Adipocyte (in vitro differentiated cells): ENCODE measurements around the gene UBE2O.
A peak's percentile ranks its signal among the peaks of the same experiment; 100 is the strongest.

Source experiments
- DNase-seq: peaks from one replicate; pipeline ENCODE4 v3.0.0-alpha.2; 2015; ENCODE audit warnings: low read depth
- H3K27me3 ChIP-seq: replicated peaks from 2 replicates; pipeline ENCODE4 v1.7.0; 2013; ENCODE audit warnings: mild to moderate bottlenecking, low read length, moderate library complexity; ENCODE audit not compliant: control insufficient read depth, insufficient read depth
- H3K36me3 ChIP-seq: 2 replicates; pipeline ENCODE4 v1.7.0; 2013; ENCODE audit warnings: low read length, mild to moderate bottlenecking, moderate library complexity; ENCODE audit not compliant: control insufficient read depth, insufficient read depth, severe bottlenecking
- H3K4me1 ChIP-seq: 2 replicates; pipeline ENCODE4 v1.7.0; 2013; ENCODE audit warnings: mild to moderate bottlenecking, low read length, moderate library complexity; ENCODE audit not compliant: control insufficient read depth, insufficient read depth
- H3K4me3 ChIP-seq: 2 replicates; pipeline ENCODE4 v1.7.0; 2013; ENCODE audit warnings: mild to moderate bottlenecking, low read length, moderate library complexity
- H3K9ac ChIP-seq: 2 replicates; pipeline ENCODE4 v1.7.0; 2013; ENCODE audit warnings: mild to moderate bottlenecking, low read length, moderate library complexity
- H3K9me3 ChIP-seq: 2 replicates; pipeline ENCODE4 v1.7.0; 2013; ENCODE audit warnings: mild to moderate bottlenecking, low read length, moderate library complexity; ENCODE audit not compliant: control insufficient read depth

The UBE2O gene

DNA sequence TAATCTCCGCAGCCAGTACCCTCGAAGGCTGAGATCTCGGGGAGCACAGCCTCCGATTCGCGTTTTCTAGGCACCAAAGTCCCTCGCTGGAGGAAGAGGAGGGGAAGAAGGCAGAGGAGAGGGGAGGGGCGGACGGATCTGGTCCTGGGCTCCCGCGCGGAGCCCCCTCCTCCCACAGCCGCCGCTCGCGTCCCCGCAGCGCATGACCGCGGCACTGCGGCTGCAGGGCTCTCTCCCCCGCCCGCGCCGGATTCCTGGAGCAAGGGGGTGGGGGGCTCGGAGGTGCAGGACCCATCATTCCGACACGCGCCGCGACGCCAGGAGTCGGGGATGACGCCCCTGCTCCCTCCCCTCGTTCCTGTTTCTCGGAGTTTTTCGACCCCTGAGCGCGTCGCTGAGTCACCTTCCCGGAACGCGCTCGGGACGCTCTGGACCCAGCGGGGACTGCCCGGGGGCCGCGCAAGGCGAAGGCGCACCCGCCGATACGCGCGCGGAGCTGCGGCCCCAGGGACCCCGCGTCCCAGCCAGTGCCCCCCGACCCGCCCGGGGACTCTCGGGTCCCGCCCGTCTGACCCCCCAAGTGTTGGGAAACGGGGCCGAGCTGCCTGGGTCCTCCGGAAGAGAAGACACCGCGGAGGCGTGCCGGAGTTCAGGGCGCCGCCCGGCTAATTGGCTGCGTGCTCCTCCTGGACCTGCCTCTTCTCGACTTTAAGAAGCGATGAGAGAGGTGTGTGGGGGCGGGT, 70.0 kb downstream of the UBE2O start:
- peaks cover 4% of the 10 kb centered on the region for H3K36me3 ChIP-seq
- DNase-seq = peak; percentile 86
- H3K9me3 ChIP-seq = no peaks in the 10 kb centered on the region
- peak overlapping the region; percentile 84 for H3K4me3 ChIP-seq
- peaks cover 19% of the 10 kb centered on the region for H3K4me1 ChIP-seq
- H3K27me3 ChIP-seq = no peaks in the 10 kb centered on the region
- peak overlapping the region; percentile 72 for H3K9ac ChIP-seq

DNA sequence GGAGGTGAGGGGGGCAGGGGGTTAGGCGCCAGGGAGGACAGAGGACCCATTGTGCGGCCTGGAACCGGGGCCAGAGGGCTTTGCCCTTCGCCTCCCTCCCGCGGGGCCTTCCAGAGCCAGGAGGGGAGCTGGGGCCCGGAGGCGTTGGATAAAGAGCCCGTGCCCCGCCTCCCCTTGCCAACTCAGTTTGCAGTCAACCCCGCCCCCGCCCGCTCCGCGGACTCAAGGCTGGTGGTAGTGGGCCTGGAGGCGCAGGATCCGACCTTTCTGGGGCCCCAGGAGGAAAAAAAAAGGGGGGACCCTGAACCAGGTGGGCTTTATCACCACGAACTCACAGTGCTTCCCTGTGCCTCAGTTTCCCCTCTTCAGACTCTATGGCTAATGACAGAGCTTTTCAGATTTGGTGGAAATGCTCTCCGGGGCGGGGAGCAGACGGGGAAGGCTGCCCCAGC, 70.6 kb downstream of the UBE2O start:
- H3K36me3 ChIP-seq = no peaks in the 10 kb centered on the region
- no peaks in the 10 kb centered on the region for H3K27me3 ChIP-seq
- H3K9ac ChIP-seq = peak overlapping the region; percentile 72
- H3K4me1 ChIP-seq = peaks cover 18% of the 10 kb centered on the region
- H3K9me3 ChIP-seq = no peaks in the 10 kb centered on the region
- peak; percentile 60 for DNase-seq
- H3K4me3 ChIP-seq = peak overlapping the region; percentile 84

DNA sequence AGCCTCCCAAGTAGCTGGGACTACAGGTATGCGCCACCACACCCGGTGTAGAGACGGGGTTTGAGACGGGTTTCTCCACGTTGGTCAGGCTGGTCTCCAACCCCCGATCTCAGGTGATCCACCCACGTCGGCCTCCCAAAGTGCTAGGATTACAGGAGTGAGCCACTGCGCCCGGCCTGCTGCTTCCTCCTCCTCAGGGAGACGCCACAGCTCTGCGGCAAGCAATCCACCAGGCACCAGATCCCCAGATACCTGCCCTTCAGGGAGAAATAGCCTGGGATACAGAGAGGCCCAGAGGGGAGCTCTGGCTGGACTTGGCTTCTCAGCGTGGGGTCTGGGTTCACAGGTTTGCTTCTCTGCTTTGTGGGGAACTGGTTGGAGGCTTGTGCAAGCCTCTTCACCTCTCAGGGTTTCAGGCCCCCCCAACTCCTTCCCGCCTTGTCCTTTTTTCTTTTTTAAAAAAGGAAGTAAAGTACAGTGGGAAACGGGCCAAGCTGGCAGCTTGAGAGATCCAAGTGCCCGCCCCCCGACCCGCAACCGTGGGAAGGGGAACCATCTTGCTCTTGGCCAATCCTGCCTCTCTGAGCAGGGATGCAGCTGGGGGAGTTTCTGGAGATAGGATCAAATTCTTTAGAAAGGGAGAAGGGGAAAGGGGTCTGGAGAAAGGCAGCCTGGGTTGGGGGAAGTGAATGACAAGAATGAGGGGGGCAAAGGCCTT, 71.2 kb downstream of the UBE2O start:
- H3K9me3 ChIP-seq = no peaks in the 10 kb centered on the region
- no peak for DNase-seq
- H3K36me3 ChIP-seq = no peaks in the 10 kb centered on the region
- no peak overlapping the region for H3K9ac ChIP-seq
- peaks cover 12% of the 10 kb centered on the region for H3K4me1 ChIP-seq
- H3K4me3 ChIP-seq = no peak overlapping the region
- H3K27me3 ChIP-seq = no peaks in the 10 kb centered on the region

DNA sequence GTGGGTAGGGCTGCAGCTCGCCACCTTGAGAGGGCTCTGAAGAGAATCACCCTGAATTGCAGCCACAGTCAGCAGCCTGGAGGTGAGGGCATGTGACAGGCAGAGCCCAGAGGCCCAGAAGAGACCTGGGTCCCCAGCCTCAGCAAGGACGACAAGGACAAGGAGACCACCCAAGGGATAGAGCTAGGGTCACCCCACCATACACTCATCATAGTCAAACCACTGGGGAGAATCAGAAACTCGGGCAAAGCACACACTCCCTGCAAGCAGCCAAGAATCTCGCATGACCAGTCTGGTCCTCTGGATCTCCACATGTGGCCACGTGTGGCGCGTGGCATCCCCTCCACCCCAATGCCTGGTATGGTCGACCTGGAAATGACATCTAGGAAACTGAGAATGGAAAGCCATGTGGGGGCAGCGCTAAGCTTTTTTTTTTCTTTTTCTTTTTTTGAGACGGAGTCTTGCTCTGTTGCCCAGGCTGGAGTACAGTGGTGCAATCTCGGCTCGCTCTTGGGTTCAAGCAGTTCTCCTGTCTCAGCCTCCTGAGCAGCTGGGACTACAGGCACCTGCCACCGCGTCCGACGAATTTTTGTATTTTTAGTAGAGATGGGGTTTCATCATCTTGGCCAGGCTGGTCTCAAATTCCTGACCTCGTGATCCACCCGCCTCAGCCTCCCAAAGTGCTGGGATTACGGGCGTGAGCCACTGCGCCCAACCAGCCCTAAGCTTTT, 73.1 kb downstream of the UBE2O start:
- Histone ChIP-seq H3K9me3 (no peaks in the 10 kb centered on the region), H3K36me3 (no peaks in the 10 kb centered on the region), H3K9ac (no peak overlapping the region), H3K4me3 (no peak overlapping the region), H3K27me3 (no peaks in the 10 kb centered on the region), H3K4me1 (peaks cover 7% of the 10 kb centered on the region)
- DNase-seq = no peak

DNA sequence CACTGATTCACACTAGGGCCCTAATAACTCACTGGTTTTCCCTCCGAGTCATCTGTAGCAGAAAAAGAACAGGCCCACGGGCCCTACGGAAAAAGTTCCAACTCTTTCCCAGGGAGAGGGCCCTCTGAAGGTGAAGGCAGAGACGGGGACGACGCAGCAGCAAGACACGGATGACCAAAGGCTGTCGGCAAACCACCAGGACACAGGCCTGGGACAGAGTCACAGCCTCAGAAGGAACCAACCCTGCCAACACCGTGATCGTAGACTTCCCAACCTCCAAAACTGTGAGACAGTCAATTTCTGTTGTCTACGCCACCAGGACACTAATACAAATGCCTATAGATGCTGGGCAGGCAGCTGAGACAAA, 73.7 kb downstream of the UBE2O start:
- no peak for DNase-seq
- no peak overlapping the region for H3K9ac ChIP-seq
- no peaks in the 10 kb centered on the region for H3K9me3 ChIP-seq
- peaks cover 7% of the 10 kb centered on the region for H3K4me1 ChIP-seq
- no peaks in the 10 kb centered on the region for H3K27me3 ChIP-seq
- no peak overlapping the region for H3K4me3 ChIP-seq
- H3K36me3 ChIP-seq = no peaks in the 10 kb centered on the region

DNA sequence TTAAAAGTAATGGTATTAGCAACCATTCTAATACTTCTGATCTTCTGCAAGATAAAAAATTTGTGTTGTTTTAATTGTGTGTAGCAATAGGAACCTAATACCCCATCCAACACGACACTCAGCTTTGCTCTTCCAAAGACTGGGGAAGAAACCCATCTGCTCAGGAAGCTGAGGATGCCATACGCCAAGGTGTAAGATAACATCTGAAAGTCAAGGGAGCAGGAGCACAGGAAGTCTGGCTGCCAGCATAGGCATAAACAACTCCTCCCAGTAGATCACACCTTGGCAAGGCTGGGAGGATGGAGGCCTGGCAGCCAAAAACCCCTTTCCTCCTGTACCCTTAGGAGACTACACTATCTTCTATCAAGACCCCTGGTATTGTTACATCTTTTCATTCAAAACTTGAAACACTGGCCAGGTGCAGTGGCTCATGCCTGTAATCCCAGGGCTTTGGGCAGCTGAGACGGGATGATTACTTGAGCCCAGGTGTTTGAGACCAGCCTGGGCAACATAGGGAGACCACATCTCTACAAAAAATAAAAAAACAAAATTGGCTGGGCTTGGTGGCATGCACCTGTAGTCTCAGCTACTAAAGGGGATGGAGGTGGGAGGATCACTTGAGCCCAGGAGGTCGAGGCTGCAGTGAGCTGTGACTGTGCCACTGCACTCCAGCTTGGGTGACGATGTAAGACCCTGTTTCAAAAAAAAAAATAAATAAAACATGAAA, 74.2 kb downstream of the UBE2O start:
- Histone ChIP-seq H3K4me1 (peaks cover 7% of the 10 kb centered on the region), H3K4me3 (no peak overlapping the region), H3K9ac (no peak overlapping the region), H3K36me3 (no peaks in the 10 kb centered on the region), H3K27me3 (no peaks in the 10 kb centered on the region), H3K9me3 (no peaks in the 10 kb centered on the region)
- DNase-seq = no peak

DNA sequence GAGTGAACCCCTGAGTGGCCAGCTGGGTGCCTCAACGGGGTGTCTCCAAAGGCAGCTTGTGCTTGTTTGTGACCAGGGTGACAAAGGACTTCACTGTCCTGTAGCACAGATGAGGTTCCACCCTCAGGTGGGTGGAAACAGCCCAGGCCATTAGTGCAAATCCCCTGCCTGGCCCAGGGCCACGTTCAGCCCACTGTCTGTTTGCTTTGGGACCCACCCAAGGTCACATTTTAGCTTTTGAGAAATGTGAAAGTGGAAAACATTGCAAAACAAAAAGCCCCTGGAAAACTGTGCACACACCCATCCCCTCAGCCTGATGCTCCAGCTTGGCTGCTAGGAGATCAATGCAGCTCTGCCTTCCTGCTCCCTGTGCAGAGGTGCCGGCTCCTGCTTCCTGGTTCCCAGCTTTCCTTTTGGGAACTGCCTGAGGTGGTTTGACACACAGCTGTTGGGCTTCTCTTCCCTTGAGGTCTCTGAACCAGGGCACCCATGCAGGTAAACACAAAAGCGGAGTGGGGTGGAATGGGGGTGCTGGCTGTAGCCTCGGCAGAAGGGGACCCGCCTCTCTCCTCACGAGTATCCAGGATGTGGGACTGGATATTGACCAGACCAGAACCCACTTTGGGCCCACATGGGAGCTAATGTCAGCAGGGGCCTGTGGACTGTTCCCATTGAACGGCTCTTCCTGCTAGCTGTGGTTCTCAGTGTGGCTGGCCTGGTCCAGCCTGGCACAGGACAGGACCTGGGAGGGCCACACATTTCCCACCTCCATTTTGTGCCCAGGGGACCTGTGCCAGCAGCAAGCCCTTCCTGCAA, 76.4 kb downstream of the UBE2O start:
- no peaks in the 10 kb centered on the region for H3K9me3 ChIP-seq
- H3K36me3 ChIP-seq = no peaks in the 10 kb centered on the region
- H3K27me3 ChIP-seq = no peaks in the 10 kb centered on the region
- peak; percentile 44 for DNase-seq
- H3K9ac ChIP-seq = no peak overlapping the region
- H3K4me1 ChIP-seq = peaks cover 20% of the 10 kb centered on the region
- H3K4me3 ChIP-seq = no peak overlapping the region

DNA sequence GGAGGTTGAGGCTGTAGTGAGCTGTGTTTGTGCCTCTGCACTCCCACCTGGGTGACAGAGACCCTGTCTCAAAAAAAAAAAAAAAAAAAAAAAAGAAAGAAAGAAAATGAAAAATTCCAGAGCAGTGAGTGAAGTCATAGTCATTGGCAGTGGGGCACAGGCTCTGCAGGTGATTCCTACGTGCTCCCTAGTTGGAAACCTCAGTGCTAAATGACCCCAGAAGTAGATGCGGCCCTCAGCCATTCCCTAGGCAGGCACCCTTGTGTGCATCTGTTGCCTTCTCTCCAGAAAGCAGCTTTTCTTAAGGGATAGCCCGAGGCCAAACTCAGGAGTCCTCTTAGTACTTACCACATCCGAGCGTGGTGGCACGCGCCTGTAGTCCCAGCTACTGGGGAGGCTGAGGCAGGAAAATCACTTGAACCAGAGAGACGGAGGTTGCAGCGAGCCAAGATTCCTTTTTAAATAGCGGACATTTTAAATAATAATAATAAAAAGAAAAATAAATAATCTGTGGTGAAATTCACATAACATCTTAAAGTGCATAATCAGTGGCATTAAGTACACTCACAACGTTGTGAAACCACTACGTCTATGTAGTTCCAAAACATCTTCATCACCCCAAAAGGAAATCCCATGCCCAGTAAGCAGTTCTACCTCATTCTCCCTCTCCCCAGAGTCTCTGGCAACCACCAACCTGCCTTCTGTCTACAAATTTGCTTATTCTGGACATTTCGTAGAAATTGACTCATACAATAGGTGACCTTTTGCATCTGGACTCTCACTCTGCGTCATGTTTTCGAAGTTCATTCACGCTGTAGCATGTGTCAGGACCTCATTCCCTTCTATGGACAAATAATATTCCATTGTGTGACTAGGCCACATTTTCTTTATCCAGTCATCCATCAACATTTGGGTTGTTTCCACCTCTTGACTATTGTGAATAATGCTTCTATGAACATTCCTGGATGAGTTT, 81.0 kb downstream of the UBE2O start:
- Histone ChIP-seq H3K9ac (no peak overlapping the region), H3K27me3 (no peaks in the 10 kb centered on the region), H3K9me3 (no peaks in the 10 kb centered on the region), H3K36me3 (no peaks in the 10 kb centered on the region), H3K4me3 (no peak overlapping the region), H3K4me1 (peaks cover 41% of the 10 kb centered on the region)
- DNase-seq = peak; percentile 71

DNA sequence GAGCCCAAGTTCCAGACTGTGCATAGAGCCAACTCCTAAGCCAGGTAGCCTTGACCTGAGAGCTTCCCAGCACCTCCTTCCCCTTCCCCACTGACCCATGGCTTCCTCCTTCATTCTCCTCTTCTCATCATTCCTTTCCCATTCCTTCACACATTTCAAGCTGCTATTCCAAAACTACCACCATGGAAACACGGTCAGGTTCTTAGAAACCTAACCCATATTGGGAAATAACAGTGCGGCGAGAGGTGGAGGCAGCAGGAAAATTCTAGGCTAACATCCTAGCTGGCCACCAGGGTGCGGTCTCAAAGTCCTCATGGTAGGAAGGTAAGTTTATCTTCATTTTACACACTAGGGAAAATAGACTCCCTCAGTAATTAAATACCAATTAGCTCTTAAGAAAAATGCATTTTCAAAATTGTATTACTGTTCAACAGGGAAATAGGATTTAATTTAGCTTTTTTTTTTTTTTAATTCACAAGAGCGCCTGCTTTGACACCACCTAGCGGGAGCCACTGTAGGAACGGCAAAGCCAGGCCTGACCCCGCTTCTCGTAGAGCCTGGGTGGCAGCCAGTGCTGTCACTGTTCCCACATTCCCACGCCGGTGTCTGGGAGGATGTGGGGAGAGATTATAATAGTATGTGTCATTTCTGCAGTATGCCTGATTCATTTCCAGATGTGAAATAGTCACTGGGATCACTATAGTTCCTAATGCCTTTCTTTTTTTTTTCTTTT, 82.5 kb downstream of the UBE2O start:
- Histone ChIP-seq H3K27me3 (no peaks in the 10 kb centered on the region), H3K9me3 (no peaks in the 10 kb centered on the region), H3K36me3 (no peaks in the 10 kb centered on the region), H3K9ac (no peak overlapping the region), H3K4me1 (peaks cover 34% of the 10 kb centered on the region), H3K4me3 (peak overlapping the region; percentile 4)
- peak; percentile 93 for DNase-seq
